NCI-H446 (cell line): ENCODE data around the gene NPAS2.

ENCODE experiments used
- DNase-seq, 2 experiments: peaks; one replicate each; lab custom pipeline; 2025; lab: John Stamatoyannopoulos, UW

Gene NPAS2

GRCh38 chr2:100821255-100821910, 1.4 kb downstream of the NPAS2 start:
- DNase-seq: no peak

- DNase-seq: no peak
Measured at GRCh38 chr2:100821911-100822265, 1.9 kb downstream of the NPAS2 start.

- no peak for DNase-seq
Measured at GRCh38 chr2:100822587-100823248, 2.8 kb downstream of the NPAS2 start.

- no peak for DNase-seq
Measured at GRCh38 chr2:100823665-100824438, 3.9 kb downstream of the NPAS2 start.

GRCh38 chr2:100824842-100825241, 4.9 kb downstream of the NPAS2 start:
- DNase-seq: no peak

- no peak for DNase-seq
Measured at GRCh38 chr2:100826494-100826893, 6.6 kb downstream of the NPAS2 start.

- DNase-seq: no peak
Measured at GRCh38 chr2:100831158-100831750, 11.3 kb downstream of the NPAS2 start.

- DNase-seq: no peak
Measured at GRCh38 chr2:100831831-100832230, 11.9 kb downstream of the NPAS2 start.

- DNase-seq: no peak
Measured at GRCh38 chr2:100832885-100833284, 12.9 kb downstream of the NPAS2 start.

GRCh38 chr2:100833331-100833730, 13.4 kb downstream of the NPAS2 start:
- DNase-seq: no peak

GRCh38 chr2:100834221-100834620, 14.3 kb downstream of the NPAS2 start:
- DNase-seq: no peak

GRCh38 chr2:100835006-100835659, 15.2 kb downstream of the NPAS2 start:
- no peak for DNase-seq

- DNase-seq: no peak
Measured at GRCh38 chr2:100840519-100840918, 20.6 kb downstream of the NPAS2 start.

GRCh38 chr2:100842241-100842922, 22.4 kb downstream of the NPAS2 start:
- no peak for DNase-seq

GRCh38 chr2:100844514-100844913, 24.6 kb downstream of the NPAS2 start:
- DNase-seq: no peak

GRCh38 chr2:100845141-100845991, 25.4 kb downstream of the NPAS2 start:
- DNase-seq: no peak

GRCh38 chr2:100846716-100847115, 26.8 kb downstream of the NPAS2 start:
- DNase-seq: no peak

- DNase-seq: no peak
Measured at GRCh38 chr2:100852447-100852846, 32.5 kb downstream of the NPAS2 start.

- DNase-seq: no peak
Measured at GRCh38 chr2:100852999-100853908, 33.3 kb downstream of the NPAS2 start.
